ENCODE measurements around the gene STAG3.
"Not testable (repeated sequence)": the region's sequence is repeated elsewhere in the genome, so short reads cannot be mapped to it uniquely, and the experiment has no call there.

GRCh38 chr7:100195901-100196322, 18.2 kb downstream of the STAG3 start:
- not testable (repeated sequence) for TF ChIP-seq CTCF (IDR thresholded peaks at IDR 0.05; ENCODE audit: poor library complexity, severe bottlenecking); EZH2 (IDR thresholded peaks at IDR 0.05; ENCODE audit: borderline replicate concordance, insufficient read depth, low read length, poor library complexity, severe bottlenecking); EP300 (conservative IDR thresholded peaks at IDR 0.05; ENCODE audit: poor library complexity, severe bottlenecking); RAD21 (conservative IDR thresholded peaks at IDR 0.05); MXI1 (conservative IDR thresholded peaks at IDR 0.05; ENCODE audit: poor library complexity, severe bottlenecking); TAF1 (IDR thresholded peaks at IDR 0.05; ENCODE audit: low read depth); POLR2AphosphoS5 (IDR thresholded peaks at IDR 0.05)
